SJSA1 (cell line): Measurements from ENCODE around the gene RAB32. TPM values are rescaled to one million over a fixed set of nuclear protein-coding genes. Genes with fewer than 3 reads are reported as not detected.

Experiments used
- DNase-seq, 2 experiments: peaks; one replicate each; pipeline ENCODE4 v3.0.0-alpha.2; 2015 to 2020; ENCODE audit warnings: low spot score in 2 of 2, low read depth in 1 of 2
- H3K27ac ChIP-seq: fragments of 250-450 bp; sonication (Bioruptor Pico); 2 replicates; pipeline ENCODE4 v1.5.1; 2020; ENCODE audit warnings: mild to moderate bottlenecking, moderate library complexity
- H3K27me3 ChIP-seq: fragments of 250-450 bp; sonication (Bioruptor Pico); replicated peaks from 2 replicates; pipeline ENCODE4 v1.5.1; 2020; ENCODE audit warnings: mild to moderate bottlenecking, moderate library complexity
- H3K36me3 ChIP-seq: fragments of 250-450 bp; sonication (Bioruptor Pico); 2 replicates; pipeline ENCODE4 v1.5.1; 2020; ENCODE audit warnings: mild to moderate bottlenecking
- H3K4me1 ChIP-seq: fragments of 250-450 bp; sonication (Bioruptor Pico); replicated peaks from 2 replicates; pipeline ENCODE4 v1.6.1; 2021; ENCODE audit warnings: mild to moderate bottlenecking
- H3K4me3 ChIP-seq: fragments of 250-450 bp; sonication (Bioruptor Pico); 2 replicates; pipeline ENCODE4 v1.5.1; 2020; ENCODE audit warnings: mild to moderate bottlenecking
- H3K9me3 ChIP-seq: fragments of 250-450 bp; sonication (Bioruptor Pico); replicated peaks from 2 replicates; pipeline ENCODE4 v1.5.1; 2020; ENCODE audit warnings: mild to moderate bottlenecking
- total RNA-seq: library from RNA; depleted of rRNA; stranded (reverse); fragments of >200 nt; shearing (Covaris generic); gene quantifications from 2 replicates; pipeline ENCODE4 v1.2.3, GENCODE V29; 2014; rRNA removed

The RAB32 gene
- total RNA-seq, 1 experiment from 2014 or later = 146 TPM

DNA sequence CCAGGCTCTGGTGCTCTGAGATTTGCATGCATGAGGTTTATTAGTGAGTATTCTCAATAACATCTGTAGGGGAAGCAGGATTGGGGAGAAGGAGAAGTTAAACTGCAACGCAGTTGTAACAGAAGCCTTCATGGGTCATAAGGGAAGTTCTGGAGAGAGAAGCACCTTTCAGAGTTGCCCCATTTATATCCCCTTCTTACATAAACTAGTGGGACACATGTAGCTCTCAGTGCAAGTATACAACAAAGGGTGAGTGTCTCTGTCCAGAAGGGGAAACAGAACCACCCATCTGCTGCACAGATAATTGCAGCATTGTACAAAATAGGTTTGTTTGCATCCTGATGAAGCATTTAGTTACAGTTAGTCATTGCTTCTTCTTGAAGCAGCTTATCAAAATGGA, 50.9 kb downstream of the RAB32 start:
- Histone ChIP-seq H3K36me3 (no peaks in the 10 kb centered on the region), H3K9me3 (no peaks in the 10 kb centered on the region), H3K27ac (no peak overlapping the region), H3K4me1 (peaks cover 2% of the 10 kb centered on the region; the same call in 1 of the 2 replicates), H3K4me3 (no peak overlapping the region), H3K27me3 (no peaks in the 10 kb centered on the region; the same call in 1 of the 2 replicates)
- DNase-seq = no peak

DNA sequence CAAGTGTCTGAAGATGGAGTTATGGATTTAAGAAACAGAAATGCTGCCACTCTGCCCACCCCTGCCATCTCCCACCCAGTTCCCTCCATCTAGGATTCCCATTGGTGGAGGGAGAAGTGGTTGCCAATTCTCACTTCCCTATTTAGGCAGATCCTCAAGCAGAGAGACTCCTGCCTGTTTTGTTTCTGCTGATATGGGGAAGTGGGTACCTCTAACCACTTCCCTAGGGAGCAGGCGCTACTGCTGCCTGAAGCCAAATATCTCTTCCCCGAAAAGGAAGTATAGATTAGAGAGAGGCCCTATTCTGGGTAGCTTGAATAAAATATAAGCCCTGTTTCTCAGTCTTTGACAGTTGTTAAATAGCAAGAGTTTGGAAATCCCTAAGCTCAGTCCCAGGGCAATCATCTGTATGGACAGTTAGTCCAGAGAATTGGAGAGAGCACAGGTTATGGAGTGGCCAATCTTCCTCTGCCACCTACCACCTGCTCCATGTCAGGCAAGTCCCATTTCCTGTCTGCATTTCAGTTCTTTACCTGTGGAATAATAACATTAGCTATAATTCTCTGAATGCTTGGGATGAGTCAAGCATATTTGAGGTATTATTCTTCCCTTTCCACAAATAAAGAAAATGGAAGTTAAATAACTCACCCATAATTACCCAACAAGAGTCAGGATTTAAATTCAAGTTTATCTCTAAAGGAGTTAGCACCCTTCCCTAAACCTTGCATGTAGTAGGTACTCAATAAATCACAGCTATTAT, 52.5 kb downstream of the RAB32 start:
- no peaks in the 10 kb centered on the region for H3K9me3 ChIP-seq
- no peak for DNase-seq
- H3K27me3 ChIP-seq = no peaks in the 10 kb centered on the region; the same call in 1 of the 2 replicates
- H3K4me3 ChIP-seq = no peak overlapping the region
- H3K36me3 ChIP-seq = no peaks in the 10 kb centered on the region
- H3K4me1 ChIP-seq = peaks cover 2% of the 10 kb centered on the region; the same call in 1 of the 2 replicates
- H3K27ac ChIP-seq = no peak overlapping the region

DNA sequence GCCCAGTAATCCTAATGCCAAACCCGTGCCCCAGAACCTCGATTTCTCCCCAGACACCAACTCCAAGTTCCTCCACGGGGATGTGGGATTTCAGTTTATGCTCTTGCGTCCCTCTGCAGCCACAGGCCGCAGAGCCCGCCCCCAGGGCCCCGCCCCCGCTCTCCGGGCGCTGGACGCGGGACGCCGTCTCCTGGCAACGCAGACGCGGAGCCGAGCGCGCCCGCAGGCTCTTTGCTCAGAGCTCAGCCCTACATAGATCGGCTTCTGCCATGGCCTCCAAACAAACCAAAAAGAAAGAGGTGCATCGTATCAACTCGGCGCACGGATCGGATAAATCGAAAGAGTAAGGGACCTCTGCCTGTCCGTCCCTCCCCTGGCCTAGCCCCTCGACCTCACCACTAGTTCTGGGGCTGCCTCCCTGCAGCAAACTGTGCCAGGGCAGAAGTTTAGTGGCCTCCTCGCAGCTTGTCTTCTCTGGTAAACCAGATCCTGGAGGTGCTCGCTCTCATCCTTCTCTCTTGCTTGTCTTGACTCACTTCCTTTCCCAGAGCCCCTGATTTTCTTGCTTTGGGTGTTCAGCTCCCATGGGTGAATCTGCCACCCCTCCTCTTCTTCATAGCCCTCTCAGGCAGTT, 55.3 kb downstream of the RAB32 start, which contains the start of gene ADGB:
Gene ADGB (plus strand): TSS at position 201 of the 634 bp plus-strand sequence. CDS start 69 bp downstream, at position 270.
- DNase-seq = peak; percentile 42 to 54
- Histone ChIP-seq H3K27ac (no peak within 1 kb of the TSS), H3K36me3 (no peaks in the 10 kb centered on the region), H3K4me3 (peak within 1 kb of the TSS; percentile 32), H3K9me3 (no peaks in the 10 kb centered on the region), H3K27me3 (peaks cover 10% of the 10 kb centered on the region), H3K4me1 (peaks cover 2% of the 10 kb centered on the region; the same call in 1 of the 2 replicates)

DNA sequence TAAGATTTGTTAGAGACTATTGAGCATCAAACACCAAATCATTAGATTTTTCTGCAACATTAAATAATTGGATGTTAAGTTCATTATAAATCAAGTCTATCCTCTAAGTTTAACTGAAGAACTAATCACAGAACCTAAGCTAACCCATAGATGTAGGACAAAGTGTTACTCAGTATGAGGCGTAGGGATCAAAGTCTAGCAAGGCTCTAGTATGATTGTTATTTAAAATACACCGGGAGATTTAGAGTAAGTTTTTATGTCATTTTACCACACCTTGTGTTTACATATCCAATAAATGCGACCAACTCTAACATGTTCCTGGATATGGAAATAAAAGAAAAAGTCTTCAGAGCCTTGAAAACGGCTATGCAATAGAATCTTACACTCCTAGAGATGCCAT, 57.7 kb downstream of the RAB32 start:
- Histone ChIP-seq H3K27ac (no peak overlapping the region), H3K9me3 (no peaks in the 10 kb centered on the region), H3K4me1 (peaks cover 2% of the 10 kb centered on the region; the same call in 1 of the 2 replicates), H3K36me3 (no peaks in the 10 kb centered on the region), H3K27me3 (peaks cover 13% of the 10 kb centered on the region), H3K4me3 (no peak overlapping the region)
- no peak for DNase-seq

DNA sequence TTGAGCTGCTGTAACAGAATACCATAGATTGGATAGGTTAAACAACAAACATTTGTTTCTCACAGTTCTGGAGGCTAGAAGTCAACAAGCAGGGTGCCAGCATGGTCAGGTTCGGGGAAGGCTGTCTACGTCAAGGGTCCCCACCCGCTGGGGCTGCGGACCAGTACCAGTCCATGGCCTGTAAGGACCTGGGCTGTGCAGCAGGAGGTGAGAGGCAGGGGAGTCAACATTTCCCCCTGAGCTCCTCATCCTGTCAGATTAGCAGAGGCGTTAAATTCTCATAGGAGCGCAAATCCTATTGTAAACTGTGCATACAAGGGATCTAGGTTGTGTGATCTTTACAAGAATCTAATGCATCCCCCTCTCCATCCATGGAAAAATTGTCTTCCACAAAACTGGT, 58.9 kb downstream of the RAB32 start:
- Histone ChIP-seq H3K27me3 (peaks cover 13% of the 10 kb centered on the region), H3K9me3 (no peaks in the 10 kb centered on the region), H3K4me1 (peaks cover 2% of the 10 kb centered on the region; the same call in 1 of the 2 replicates), H3K36me3 (no peaks in the 10 kb centered on the region), H3K27ac (no peak overlapping the region), H3K4me3 (no peak overlapping the region)
- DNase-seq = no peak

Other genes with a start within 250 kb of the RAB32 start
- not detected in 2 replicates for gene ADGB, start 55.1 kb downstream of the RAB32 start, total RNA-seq